Brain microvascular endothelial cell (primary cell): ENCODE data around the gene HOXB2.

Source experiments
- DNase-seq: peaks from one replicate; pipeline ENCODE4 v3.0.0-alpha.2; 2020
- H3K27ac ChIP-seq: fragments of 250-450 bp; sonication (Bioruptor Pico); 2 replicates; pipeline ENCODE4 v1.5.1; 2020; ENCODE audit warnings: mild to moderate bottlenecking, moderate library complexity
- H3K27me3 ChIP-seq: fragments of 250-450 bp; sonication (Bioruptor Pico); replicated peaks from 2 replicates; pipeline ENCODE4 v1.5.1; 2020; ENCODE audit warnings: mild to moderate bottlenecking
- H3K36me3 ChIP-seq: fragments of 250-450 bp; sonication (Bioruptor Pico); replicated peaks from 2 replicates; pipeline ENCODE4 v1.5.1; 2020; ENCODE audit warnings: mild to moderate bottlenecking
- H3K4me3 ChIP-seq: 2 replicates; pipeline ENCODE4 v1.5.1; 2011; ENCODE audit warnings: low read depth, mild to moderate bottlenecking, control low read depth, low read length, moderate library complexity
- CTCF ChIP-seq: IDR thresholded peaks from 2 replicates; pipeline ENCODE4 v1.5.1; 2011; ENCODE audit warnings: low read depth, mild to moderate bottlenecking, moderate library complexity, low read length, control low read depth, inconsistent platforms; ENCODE audit errors: missing control alignments
- in situ Hi-C: cut with HindIII; loops from 2 replicates; pipeline ENCODE4 v1.10.0; 2017; ENCODE audit warnings: low sequenced_read_pairs, low pct_ligation_motif_present

Gene HOXB2

GRCh38 chr17:48568499-48569239 lies 23.8 kb upstream of the HOXB2 start:
- H3K27me3 ChIP-seq = peaks cover 97% of the 10 kb centered on the region
- no peak for DNase-seq
- in situ Hi-C loops = no loop called here
- no peak overlapping the region for H3K27ac ChIP-seq
- peak overlapping the region; percentile 30 for H3K4me3 ChIP-seq
- H3K36me3 ChIP-seq = no peaks in the 10 kb centered on the region
- no peak for TF ChIP-seq CTCF

- Histone ChIP-seq H3K36me3 (no peaks in the 10 kb centered on the region), H3K27ac (no peak overlapping the region), H3K27me3 (peaks cover 95% of the 10 kb centered on the region), H3K4me3 (no peak overlapping the region)
- TF ChIP-seq CTCF = no peak
- in situ Hi-C loops = no loop called here
- DNase-seq = no peak
Measured at GRCh38 chr17:48567646-48568354, 22.9 kb upstream of the HOXB2 start.

- DNase-seq = no peak
- Histone ChIP-seq H3K27me3 (peaks cover 95% of the 10 kb centered on the region), H3K27ac (no peak overlapping the region), H3K4me3 (no peak overlapping the region), H3K36me3 (no peaks in the 10 kb centered on the region)
- no peak for TF ChIP-seq CTCF
- in situ Hi-C loops = no loop called here
Measured at GRCh38 chr17:48567209-48567608, 22.3 kb upstream of the HOXB2 start.

GRCh38 chr17:48566717-48567116 lies 21.8 kb upstream of the HOXB2 start:
- Histone ChIP-seq H3K4me3 (no peak overlapping the region), H3K27me3 (peaks cover 95% of the 10 kb centered on the region), H3K36me3 (no peaks in the 10 kb centered on the region), H3K27ac (no peak overlapping the region)
- in situ Hi-C loops = no loop called here
- DNase-seq = no peak
- no peak for TF ChIP-seq CTCF

- H3K27ac ChIP-seq = no peak overlapping the region
- DNase-seq = no peak
- H3K36me3 ChIP-seq = no peaks in the 10 kb centered on the region
- H3K4me3 ChIP-seq = no peak overlapping the region
- peaks cover 95% of the 10 kb centered on the region for H3K27me3 ChIP-seq
- in situ Hi-C loops = no loop called here
- no peak for TF ChIP-seq CTCF
Measured at GRCh38 chr17:48565925-48566710, 21.2 kb upstream of the HOXB2 start.
